Activated T-cell treated with anti-CD3 and anti-CD28 coated beads for 4 hours (primary cell): Measurements from ENCODE around the gene TP53.
"Not testable (repeated sequence)": the region's sequence is repeated elsewhere in the genome, so short reads cannot be mapped to it uniquely, and the experiment has no call there.

ENCODE experiments used
- DNase-seq: peaks from one replicate; pipeline ENCODE4 v3.0.0-alpha.2; 2020

TP53 gene

GRCh38 chr17:7629939-7630571 is 57.2 kb downstream of the TP53 start, which contains the start of gene SHBG:
Gene SHBG (plus strand): TSS chr17:7630135. CDS start chr17:7630173, 38 bp downstream.
- DNase-seq: no peak

GRCh38 chr17:7627250-7628121 is 59.8 kb downstream of the TP53 start, which contains the start of gene SAT2:
Gene SAT2 (minus strand): TSS chr17:7627821. CDS start chr17:7627635, 186 bp downstream.
- peak; percentile 79 for DNase-seq

- no peak for DNase-seq
These were observed 60.4 kb downstream of the TP53 start for GRCh38 chr17:7626956-7627249.

- no peak for DNase-seq
These were observed 61.0 kb downstream of the TP53 start for GRCh38 chr17:7626307-7626706.

- not testable (repeated sequence) for DNase-seq
These were observed 61.5 kb downstream of the TP53 start for GRCh38 chr17:7625749-7626148.

GRCh38 chr17:7623661-7624060 is 63.6 kb downstream of the TP53 start:
- DNase-seq: no peak

- no peak for DNase-seq
These were observed 66.5 kb downstream of the TP53 start for GRCh38 chr17:7620835-7621234.

GRCh38 chr17:7618608-7619007 is 68.7 kb downstream of the TP53 start:
- DNase-seq: no peak
